NCI-H446 (cell line): ENCODE measurements around the gene EVA1C.
A peak's percentile ranks its signal among the peaks of the same experiment; 100 is the strongest.
"Not testable (repeated sequence)": the region's sequence is repeated elsewhere in the genome, so short reads cannot be mapped to it uniquely, and the experiment has no call there.

Experiments used
- DNase-seq, 2 experiments: peaks; one replicate each; lab custom pipeline; 2025; lab: John Stamatoyannopoulos, UW

Gene EVA1C

GRCh38 chr21:32412162-32413014 is at the start of gene EVA1C:
EVA1C (plus strand) TSS chr21:32412706; CDS start chr21:32412854, 148 bp downstream.
- DNase-seq, result peak; percentile 15 to 54

- no peak for DNase-seq
Observed at GRCh38 chr21:32364387-32364786, 48.1 kb upstream of the EVA1C start.

GRCh38 chr21:32364796-32365195 is 47.7 kb upstream of the EVA1C start:
- DNase-seq, result no peak

- DNase-seq, result no peak
Observed at GRCh38 chr21:32366191-32366590, 46.3 kb upstream of the EVA1C start.

GRCh38 chr21:32367158-32367557 is 45.3 kb upstream of the EVA1C start:
- DNase-seq, result no peak

GRCh38 chr21:32368386-32368785 is 44.1 kb upstream of the EVA1C start:
- DNase-seq, result no peak

- DNase-seq, result not testable (repeated sequence)
Observed at GRCh38 chr21:32368961-32369360, 43.5 kb upstream of the EVA1C start.

GRCh38 chr21:32370998-32371766 is 41.3 kb upstream of the EVA1C start:
- DNase-seq, result no peak

GRCh38 chr21:32371913-32372314 is 40.6 kb upstream of the EVA1C start:
- DNase-seq, result no peak

GRCh38 chr21:32372755-32373154 is 39.8 kb upstream of the EVA1C start:
- no peak for DNase-seq

- DNase-seq, result no peak
Observed at GRCh38 chr21:32377506-32377905, 35.0 kb upstream of the EVA1C start.

GRCh38 chr21:32377991-32378390 is 34.5 kb upstream of the EVA1C start:
- no peak for DNase-seq

- no peak for DNase-seq
Observed at GRCh38 chr21:32378956-32379355, 33.5 kb upstream of the EVA1C start.

- no peak for DNase-seq
Observed at GRCh38 chr21:32380940-32381339, 31.6 kb upstream of the EVA1C start.

- DNase-seq, result no peak
Observed at GRCh38 chr21:32381571-32381970, 30.9 kb upstream of the EVA1C start.

- DNase-seq, result no peak
Observed at GRCh38 chr21:32382108-32382644, 30.3 kb upstream of the EVA1C start.

- DNase-seq, result no peak
Observed at GRCh38 chr21:32383812-32384211, 28.7 kb upstream of the EVA1C start.

GRCh38 chr21:32386195-32386870 is 26.2 kb upstream of the EVA1C start:
- DNase-seq, result no peak

- DNase-seq, result no peak
Observed at GRCh38 chr21:32387151-32387550, 25.4 kb upstream of the EVA1C start.

- DNase-seq, result no peak
Observed at GRCh38 chr21:32388306-32388705, 24.2 kb upstream of the EVA1C start.

- DNase-seq, result no peak
Observed at GRCh38 chr21:32389337-32390015, 23.0 kb upstream of the EVA1C start.
